Nephron (organoid): ENCODE results near the gene ROBO4.

Experiments used
- H3K27ac Mint-ChIP-seq, 3 experiments: 2 replicates each; pipeline ENCODE4 v1.8.0; 2020; ENCODE audit warnings: mixed read lengths in 3 of 3, mild to moderate bottlenecking in 2 of 3, moderate library complexity in 1 of 3
- H3K27me3 Mint-ChIP-seq: 2 replicates; pipeline ENCODE4 v1.8.0; 2021; ENCODE audit warnings: low read depth, mild to moderate bottlenecking, moderate library complexity, mixed read lengths
- H3K36me3 Mint-ChIP-seq: 2 replicates; pipeline ENCODE4 v1.8.0; 2020; ENCODE audit warnings: low read depth, mixed read lengths
- H3K4me1 Mint-ChIP-seq: 2 replicates; pipeline ENCODE4 v1.8.0; 2020; ENCODE audit warnings: mixed read lengths
- H3K4me3 Mint-ChIP-seq, 3 experiments: 2 replicates each; pipeline ENCODE4 v1.8.0; 2020; ENCODE audit warnings: mild to moderate bottlenecking in 3 of 3, mixed read lengths in 3 of 3, moderate library complexity in 2 of 3
- H3K9me3 Mint-ChIP-seq: 2 replicates; pipeline ENCODE4 v1.8.0; 2020; ENCODE audit warnings: mixed read lengths
- CTCF ChIP-seq, 3 experiments: fragments of 200-600 bp; sonication (generic); IDR thresholded peaks; one replicate each; pipeline ENCODE4 v1.5.0; 2021; ENCODE audit warnings: antibody characterized with exemption in 3 of 3; ENCODE audit not compliant: unreplicated experiment in 3 of 3

ROBO4 gene

GRCh38 chr11:124886978-124887666 is 10.5 kb downstream of the ROBO4 start:
- peaks cover 6% of the 10 kb centered on the region for H3K27me3 Mint-ChIP-seq
- no peak for TF ChIP-seq CTCF (IDR thresholded peaks at IDR 0.05; ENCODE audit: unreplicated experiment in 3 of 3)
- no peak overlapping the region for H3K27ac Mint-ChIP-seq
- H3K4me3 Mint-ChIP-seq, result no peak overlapping the region
- H3K9me3 Mint-ChIP-seq, result no peaks in the 10 kb centered on the region
- H3K4me1 Mint-ChIP-seq, result peaks cover 61% of the 10 kb centered on the region
- no peaks in the 10 kb centered on the region for H3K36me3 Mint-ChIP-seq

- peak overlapping the region in 2 of 3 experiments; percentile 8 to 75 for H3K27ac Mint-ChIP-seq
- H3K27me3 Mint-ChIP-seq, result peaks cover 6% of the 10 kb centered on the region
- TF ChIP-seq CTCF (IDR thresholded peaks at IDR 0.05; ENCODE audit: unreplicated experiment in 3 of 3), result no peak
- no peak overlapping the region for H3K4me3 Mint-ChIP-seq
- no peaks in the 10 kb centered on the region for H3K9me3 Mint-ChIP-seq
- H3K4me1 Mint-ChIP-seq, result peaks cover 60% of the 10 kb centered on the region
- no peaks in the 10 kb centered on the region for H3K36me3 Mint-ChIP-seq
Measured at GRCh38 chr11:124886476-124886875, 11.2 kb downstream of the ROBO4 start.

GRCh38 chr11:124884869-124885479 is 12.7 kb downstream of the ROBO4 start:
- no peaks in the 10 kb centered on the region for H3K9me3 Mint-ChIP-seq
- H3K4me3 Mint-ChIP-seq, result no peak overlapping the region
- TF ChIP-seq CTCF (IDR thresholded peaks at IDR 0.05; ENCODE audit: unreplicated experiment in 3 of 3), result no peak
- peaks cover 10% of the 10 kb centered on the region for H3K27me3 Mint-ChIP-seq
- H3K27ac Mint-ChIP-seq, result no peak overlapping the region
- H3K4me1 Mint-ChIP-seq, result peaks cover 49% of the 10 kb centered on the region
- no peaks in the 10 kb centered on the region for H3K36me3 Mint-ChIP-seq

- no peak for TF ChIP-seq CTCF (IDR thresholded peaks at IDR 0.05; ENCODE audit: unreplicated experiment in 3 of 3)
- Mint-ChIP-seq H3K36me3 (no peaks in the 10 kb centered on the region), H3K4me1 (peaks cover 43% of the 10 kb centered on the region), H3K4me3 (no peak overlapping the region), H3K27ac (peak overlapping the region in 1 of 3 experiments; percentile 37), H3K9me3 (no peaks in the 10 kb centered on the region), H3K27me3 (peaks cover 10% of the 10 kb centered on the region)
Measured at GRCh38 chr11:124884340-124884739, 13.3 kb downstream of the ROBO4 start.

GRCh38 chr11:124882339-124883071 is 15.2 kb downstream of the ROBO4 start:
- no peaks in the 10 kb centered on the region for H3K36me3 Mint-ChIP-seq
- peaks cover 4% of the 10 kb centered on the region for H3K27me3 Mint-ChIP-seq
- H3K4me1 Mint-ChIP-seq, result peaks cover 29% of the 10 kb centered on the region
- TF ChIP-seq CTCF (IDR thresholded peaks at IDR 0.05; ENCODE audit: unreplicated experiment in 3 of 3), result no peak
- H3K9me3 Mint-ChIP-seq, result no peaks in the 10 kb centered on the region
- H3K27ac Mint-ChIP-seq, result peak overlapping the region; percentile 41 to 71 (median 56)
- H3K4me3 Mint-ChIP-seq, result peak overlapping the region in 1 of 3 experiments; percentile 23
